Measurements from ENCODE around the gene RHBDL1.
"Not testable (repeated sequence)": the region's sequence is repeated elsewhere in the genome, so short reads cannot be mapped to it uniquely, and the experiment has no call there.

Gene RHBDL1

GRCh38 chr16:687499-687898 is 12.0 kb downstream of the RHBDL1 start:
- DNase-seq, result no peak

DNA sequence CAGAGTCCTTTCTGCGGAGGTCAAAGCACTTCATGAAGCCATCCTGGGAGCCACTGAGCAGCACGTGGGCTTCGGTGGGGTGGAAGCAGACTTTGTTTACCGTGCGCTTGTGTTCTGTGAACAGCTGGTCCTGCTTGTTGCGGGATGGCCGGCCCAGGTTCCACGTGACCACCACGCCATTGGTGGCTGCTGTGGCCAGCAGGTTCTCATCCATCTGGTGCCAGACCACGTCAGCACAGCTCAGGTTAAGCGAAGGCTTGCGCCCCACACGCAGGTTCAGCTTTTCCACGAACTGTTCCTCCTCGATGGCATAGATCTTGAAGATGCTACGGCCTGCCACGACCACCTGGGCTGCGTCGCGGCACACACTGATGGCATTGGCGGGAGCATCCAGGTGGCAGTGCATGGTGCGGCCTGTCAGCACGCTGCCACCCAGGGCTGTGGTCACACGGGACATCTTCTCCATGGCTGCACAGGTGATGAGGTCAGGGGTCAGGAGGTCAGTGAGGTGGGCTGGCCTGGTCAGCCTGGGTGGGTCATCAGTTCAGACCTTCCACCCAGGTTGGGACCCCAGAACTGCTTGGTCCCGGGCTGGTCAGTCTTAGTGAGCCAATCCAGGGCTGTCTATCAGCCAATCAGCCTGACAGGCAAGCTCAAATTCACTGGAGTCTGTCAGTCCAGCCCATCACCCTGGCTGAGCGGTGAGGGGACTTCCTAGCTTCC is 13.9 kb downstream of the RHBDL1 start:
- no peak for DNase-seq

DNA sequence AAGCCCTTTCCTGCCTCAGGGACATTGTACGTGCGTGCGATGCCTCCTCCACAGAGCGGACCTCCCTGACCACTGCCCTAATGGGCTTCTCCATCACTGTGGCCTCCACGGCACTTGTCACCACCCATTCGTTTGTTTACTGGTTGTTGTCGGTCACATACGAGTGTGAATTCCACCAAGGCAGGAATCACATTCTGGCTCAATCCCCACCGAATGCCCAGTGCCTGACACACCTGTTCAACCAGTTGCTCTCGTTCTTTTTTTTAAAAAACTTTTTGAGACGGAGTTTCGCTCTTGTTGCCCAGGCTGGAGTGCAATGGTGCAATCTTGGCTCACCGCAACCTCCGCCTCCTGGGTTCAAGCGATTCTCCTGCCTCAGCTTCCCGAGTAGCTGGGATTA is 15.8 kb downstream of the RHBDL1 start:
- DNase-seq, result not testable (repeated sequence)

DNA sequence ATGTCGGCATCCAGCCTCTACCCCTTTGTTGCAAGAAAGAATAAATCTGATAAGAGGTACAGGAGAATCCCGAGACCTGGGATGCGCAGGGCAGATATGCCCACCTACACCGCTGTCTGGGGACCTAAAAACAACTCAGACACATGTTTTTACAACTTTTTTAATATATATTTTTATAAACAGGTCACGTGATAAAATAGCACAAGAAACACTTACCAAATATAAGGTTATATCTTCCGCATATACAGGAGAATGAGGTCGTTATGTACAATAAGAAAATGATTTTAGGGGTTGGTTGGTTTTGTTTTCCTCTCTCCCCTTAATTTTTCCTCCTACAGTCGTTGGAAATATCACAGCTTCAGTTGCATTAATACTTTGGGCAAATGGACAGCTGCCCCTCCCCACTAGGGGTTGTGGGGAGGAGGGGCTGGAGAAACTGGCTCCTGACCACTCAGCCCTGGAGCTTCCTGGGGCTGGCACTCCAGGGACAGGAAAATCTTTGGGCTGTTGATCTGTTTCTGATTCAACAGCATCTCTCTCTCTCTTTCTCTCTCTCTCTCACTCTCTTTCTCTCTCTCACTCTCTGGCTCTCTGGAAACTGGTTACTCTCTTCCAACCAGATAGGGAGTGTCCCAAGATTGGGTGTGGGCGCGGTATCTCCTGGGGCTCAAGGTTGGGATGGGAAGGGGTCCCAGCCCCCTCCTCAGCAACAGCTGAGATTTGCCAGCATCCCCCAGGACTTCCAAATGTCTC is 17.1 kb downstream of the RHBDL1 start:
- DNase-seq, result no peak

DNA sequence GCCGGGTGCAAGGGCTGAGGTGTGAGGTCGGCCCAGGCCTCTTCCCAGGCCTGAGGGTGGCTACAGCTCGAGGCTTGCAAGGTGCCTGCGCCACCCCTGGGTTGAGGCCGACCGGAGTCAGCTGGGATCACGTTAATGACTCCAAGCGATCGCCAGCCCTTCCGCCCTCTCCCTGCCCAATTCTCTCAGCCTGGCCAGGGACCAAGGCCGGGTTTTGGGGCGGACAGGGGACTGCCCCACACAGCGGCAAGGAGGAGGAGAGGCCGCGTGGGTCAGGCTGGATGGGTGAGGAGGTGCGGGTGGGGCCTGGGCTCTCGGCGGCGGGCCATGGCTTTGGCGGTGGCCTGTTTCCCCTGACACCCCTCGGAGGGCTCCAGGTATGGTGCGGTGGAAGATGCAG is 17.9 kb downstream of the RHBDL1 start:
- no peak for DNase-seq

GRCh38 chr16:693766-694165 is 18.3 kb downstream of the RHBDL1 start:
- no peak for DNase-seq

- no peak for DNase-seq
Observed at GRCh38 chr16:694187-694862, 18.9 kb downstream of the RHBDL1 start.

- no peak for DNase-seq
Observed at GRCh38 chr16:694863-695354, 19.4 kb downstream of the RHBDL1 start.

DNA sequence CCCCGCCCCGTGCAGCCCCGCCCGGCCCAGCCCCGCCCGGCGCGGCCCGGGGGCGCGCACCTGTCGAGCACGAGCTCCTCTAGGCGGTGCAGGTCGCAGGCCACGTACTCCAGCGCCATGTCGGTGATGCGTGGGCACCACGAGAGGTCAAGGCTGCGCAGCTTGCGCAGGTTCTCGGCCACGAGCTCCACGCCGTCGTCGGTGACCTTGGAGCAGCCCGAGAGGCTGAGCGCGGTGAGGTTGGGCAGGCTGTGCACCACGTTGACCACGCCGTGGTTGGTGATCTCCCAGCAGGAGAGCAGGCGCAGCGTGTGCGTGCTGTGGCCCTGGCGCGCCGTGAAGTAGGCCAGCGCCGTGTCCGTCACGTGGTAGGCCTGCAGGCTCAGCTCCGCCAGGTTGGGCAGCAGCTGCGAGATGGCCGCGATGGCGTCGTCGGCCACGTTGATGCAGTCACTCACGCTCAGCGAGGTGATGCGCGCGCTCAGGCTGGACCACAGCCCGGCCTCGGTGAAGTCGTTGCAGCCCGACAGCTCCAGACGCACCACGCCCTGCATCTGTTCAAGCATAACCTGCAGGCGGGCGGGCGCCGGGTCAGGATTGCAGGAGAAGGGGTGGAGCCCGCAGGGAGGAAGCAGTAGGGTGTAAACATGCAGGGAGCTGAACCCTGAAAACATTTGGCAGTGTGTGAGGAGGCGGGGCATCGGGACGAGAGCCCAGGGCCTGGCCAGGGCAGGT is 20.1 kb downstream of the RHBDL1 start:
- DNase-seq, result peak; percentile 78

- DNase-seq, result no peak
Observed at GRCh38 chr16:698911-699671, 23.6 kb downstream of the RHBDL1 start.

DNA sequence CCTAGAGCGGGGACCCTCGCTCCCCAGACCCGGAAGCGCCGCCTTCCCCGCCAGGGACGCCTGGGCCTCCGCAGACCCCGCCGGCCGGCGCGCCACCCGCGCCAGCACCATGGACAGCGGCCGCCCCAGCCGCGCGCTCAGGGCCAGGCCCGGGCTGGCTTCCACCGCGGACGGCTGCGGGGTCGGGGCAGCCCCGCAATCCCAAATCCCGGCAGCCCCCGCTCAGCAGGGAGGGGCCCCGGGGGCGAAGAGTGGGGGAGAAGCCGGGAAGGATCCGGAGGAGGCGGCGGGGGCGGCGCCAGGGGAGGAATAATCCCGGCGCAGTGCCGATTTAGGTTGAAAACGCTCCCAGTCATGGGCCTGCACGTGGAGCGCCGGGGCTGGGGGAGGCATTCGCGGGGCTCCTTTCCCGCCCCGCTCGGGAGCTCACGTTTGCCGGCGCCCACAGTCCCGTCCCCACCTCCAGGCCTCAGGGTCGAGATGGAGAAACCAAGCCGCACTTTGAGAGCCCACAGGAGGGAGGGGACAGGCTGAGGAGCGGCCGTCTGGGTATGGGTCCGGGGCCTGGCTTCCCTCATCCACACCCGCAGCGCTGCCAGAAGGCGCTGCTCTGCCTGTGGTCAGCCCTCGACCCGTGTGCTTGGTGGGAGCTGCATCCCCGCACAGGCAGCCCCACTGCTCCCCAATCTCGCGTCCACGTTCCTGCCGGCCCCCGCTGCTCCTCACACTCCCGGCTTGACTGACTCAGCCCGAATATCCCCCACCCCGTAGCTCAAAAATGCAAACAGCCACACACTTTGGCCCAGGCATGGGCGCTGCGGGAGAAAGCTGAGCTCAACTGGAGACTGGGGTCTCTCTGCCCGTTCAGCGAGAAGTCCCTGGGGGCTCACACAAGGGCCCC is 25.5 kb downstream of the RHBDL1 start:
- no peak for DNase-seq

GRCh38 chr16:702341-702740 is 26.9 kb downstream of the RHBDL1 start:
- DNase-seq, result no peak

DNA sequence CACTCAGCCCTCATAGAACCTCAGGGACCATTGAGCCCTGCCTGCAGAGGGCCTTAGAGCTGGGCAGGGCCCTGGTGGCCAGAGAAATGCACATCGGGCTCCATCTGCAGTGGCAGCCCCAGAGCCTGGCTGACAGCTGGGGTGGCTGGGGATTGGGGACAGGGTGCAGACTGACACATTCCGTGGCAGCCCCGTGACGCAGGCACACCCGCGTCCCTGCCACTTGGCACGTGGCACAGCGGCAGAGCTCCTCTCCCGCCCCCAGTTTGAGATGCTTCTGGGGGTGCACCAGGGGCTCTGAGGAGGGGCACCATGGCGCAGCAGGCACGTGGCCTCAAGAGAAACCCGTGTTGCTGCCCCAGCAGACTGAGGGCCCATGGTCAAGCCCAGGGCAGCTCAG is 27.9 kb downstream of the RHBDL1 start:
- DNase-seq, result no peak

GRCh38 chr16:704047-704446 is 28.6 kb downstream of the RHBDL1 start:
- no peak for DNase-seq

DNA sequence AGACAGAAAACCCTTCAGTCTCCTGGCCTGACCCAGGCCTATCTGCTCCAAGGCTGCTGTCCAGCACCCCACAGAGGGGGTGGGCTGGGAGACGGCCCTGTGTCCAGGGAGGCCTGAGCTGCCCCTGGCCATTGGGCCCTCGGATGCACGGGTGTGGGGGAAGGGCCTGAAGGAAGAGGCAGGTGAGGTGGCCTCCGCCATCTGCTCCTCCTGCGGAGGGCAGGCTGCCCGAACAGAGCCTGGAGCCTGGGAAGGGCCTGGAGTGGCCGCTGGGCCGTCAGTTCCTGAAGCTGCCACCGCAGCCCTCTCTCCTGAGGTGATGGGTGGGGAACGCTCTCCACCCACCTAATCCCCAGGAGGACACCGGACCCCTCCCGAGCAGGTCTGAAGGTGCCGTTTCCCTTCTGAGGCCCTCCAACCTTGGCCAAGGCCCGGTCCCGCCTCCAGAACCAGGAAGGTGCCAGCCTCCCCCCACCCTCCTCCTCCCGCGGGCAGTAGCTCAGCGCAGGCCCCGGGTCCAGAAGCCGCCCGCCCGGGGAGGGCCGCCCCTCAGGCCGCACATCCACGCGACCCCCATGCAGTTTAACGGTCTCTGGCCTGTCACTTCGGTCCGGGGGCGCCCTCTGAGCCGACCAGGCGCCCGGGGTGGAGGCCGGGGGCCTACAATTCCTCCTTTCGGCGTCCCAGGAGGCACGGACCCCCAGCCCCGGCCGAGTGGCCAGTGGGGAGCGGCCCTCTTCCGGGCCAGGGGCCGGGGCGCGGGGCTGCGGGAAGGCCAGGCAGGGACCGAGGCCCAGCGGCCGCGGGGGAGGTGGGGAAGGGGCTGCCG is 29.3 kb downstream of the RHBDL1 start:
- DNase-seq, result no peak

GRCh38 chr16:705431-706188 is 30.1 kb downstream of the RHBDL1 start, which contains the start of gene FBXL16:
TSS of gene FBXL16 (minus strand) at chr16:705801. CDS start at chr16:697405, 8,396 bp downstream.
- DNase-seq, result peak; percentile 60

- no peak for DNase-seq
Observed at GRCh38 chr16:706189-707061, 31.0 kb downstream of the RHBDL1 start.

GRCh38 chr16:707062-707538 is 31.6 kb downstream of the RHBDL1 start:
- no peak for DNase-seq

All from NCI-H774 (cell line).